ENCODE measurements around the gene MEIOSIN. TPM values are rescaled to one million over a fixed set of nuclear protein-coding genes. Genes with fewer than 3 reads are reported as not detected.

The MEIOSIN gene
- total and polyA plus RNA-seq, 3 donors from 2014 or later, result 9.2 to 13.8 (median 10.4) TPM

DNA sequence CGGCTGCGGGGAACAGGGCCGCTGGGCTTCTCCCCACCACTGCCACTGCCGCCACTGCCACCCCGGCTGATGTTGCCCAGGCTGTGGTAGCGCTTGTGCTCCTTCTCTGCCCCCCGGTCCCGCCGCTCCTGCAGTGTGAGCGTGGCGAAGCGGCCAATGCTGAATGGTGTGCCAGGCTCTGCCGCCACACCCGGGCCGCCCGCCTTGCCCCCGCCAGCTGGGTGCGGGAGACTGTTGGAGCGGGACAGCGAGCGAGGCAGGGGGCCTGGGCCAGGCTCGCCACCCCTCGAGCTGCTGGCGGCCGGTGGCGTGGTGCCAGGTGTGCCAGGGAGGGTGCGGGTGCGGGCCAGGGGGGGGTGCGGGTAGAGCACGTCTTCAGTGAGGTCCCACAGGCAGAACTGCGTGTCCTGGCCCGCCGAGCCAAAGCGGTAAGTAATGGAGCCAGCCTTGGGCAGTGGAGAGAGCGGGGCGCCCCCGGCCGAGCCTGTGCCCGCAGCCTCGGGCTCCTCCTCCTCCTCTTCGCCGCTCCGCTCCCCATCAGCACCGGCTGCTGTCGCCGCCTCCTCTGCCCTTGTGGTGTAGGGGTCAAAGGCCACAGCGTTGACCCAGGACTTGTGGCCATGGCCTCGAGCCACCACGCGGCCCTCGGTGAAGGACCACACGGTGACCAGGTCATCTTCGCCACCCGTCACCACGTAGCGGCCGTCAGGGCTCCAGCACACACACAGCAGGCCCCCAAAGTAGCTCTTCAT lies 52.7 kb downstream of the MEIOSIN start:
- Histone ChIP-seq H3K27ac (no peak overlapping the region), H3K4me3 (no peak overlapping the region), H3K27me3 (no peaks in the 10 kb centered on the region), H3K36me3 (ENCODE audit: low read depth, missing control alignments) (no peaks in the 10 kb centered on the region), H3K9me3 (no peaks in the 10 kb centered on the region), H3K4me1 (peaks cover 18% of the 10 kb centered on the region)
- DNase-seq, result no peak
- 92 to 94% methylated on average over 13 to 57 of the region's 57 CpGs for WGBS, 2 donors
- TF ChIP-seq POLR2A (IDR thresholded peaks at IDR 0.05) (no peak), CTCF (IDR thresholded peaks at IDR 0.05) (no peak)
- intact Hi-C loops (cut with DNase I; ENCODE audit: low total_unique reads), result no loop called here

GRCh38 chr19:45786533-45786894 lies 53.3 kb downstream of the MEIOSIN start:
- no peak overlapping the region for H3K27ac ChIP-seq
- no peak overlapping the region for H3K4me3 ChIP-seq
- H3K36me3 ChIP-seq (ENCODE audit: low read depth, missing control alignments), result no peaks in the 10 kb centered on the region
- peaks cover 21% of the 10 kb centered on the region for H3K4me1 ChIP-seq
- TF ChIP-seq POLR2A (IDR thresholded peaks at IDR 0.05), result no peak
- no peak for DNase-seq
- 94 to 95% methylated on average over 9 to 16 of the region's 21 CpGs for WGBS, 2 donors
- H3K9me3 ChIP-seq, result no peaks in the 10 kb centered on the region
- H3K27me3 ChIP-seq, result no peaks in the 10 kb centered on the region
- intact Hi-C loops (cut with DNase I; ENCODE audit: low total_unique reads), result no loop called here

- 90 to 91% methylated on average over 15 of the region's 15 CpGs for WGBS, 2 donors
- Histone ChIP-seq H3K4me1 (peaks cover 15% of the 10 kb centered on the region), H3K9me3 (no peaks in the 10 kb centered on the region), H3K27ac (no peak overlapping the region), H3K36me3 (ENCODE audit: low read depth, missing control alignments) (no peaks in the 10 kb centered on the region), H3K4me3 (no peak overlapping the region), H3K27me3 (no peaks in the 10 kb centered on the region)
- intact Hi-C loops (cut with DNase I; ENCODE audit: low total_unique reads), result no loop called here
- no peak for DNase-seq
- no peak for TF ChIP-seq POLR2A (IDR thresholded peaks at IDR 0.05)
- no peak for TF ChIP-seq CTCF (IDR thresholded peaks at IDR 0.05)
These were observed 56.0 kb downstream of the MEIOSIN start for GRCh38 chr19:45789035-45789786.

GRCh38 chr19:45790942-45791341 lies 57.7 kb downstream of the MEIOSIN start:
- no peak for DNase-seq
- no peaks in the 10 kb centered on the region for H3K9me3 ChIP-seq
- TF ChIP-seq CTCF (IDR thresholded peaks at IDR 0.05) (no peak), POLR2A (IDR thresholded peaks at IDR 0.05) (no peak)
- H3K4me1 ChIP-seq, result peaks cover 15% of the 10 kb centered on the region
- 82 to 85% methylated on average over 8 of the region's 8 CpGs for WGBS, 2 donors
- no peak overlapping the region for H3K4me3 ChIP-seq
- intact Hi-C loops (cut with DNase I; ENCODE audit: low total_unique reads), result no loop called here
- no peak overlapping the region for H3K27ac ChIP-seq
- no peaks in the 10 kb centered on the region for H3K36me3 ChIP-seq (ENCODE audit: low read depth, missing control alignments)
- no peaks in the 10 kb centered on the region for H3K27me3 ChIP-seq

- H3K27me3 ChIP-seq, result no peaks in the 10 kb centered on the region
- TF ChIP-seq POLR2A (IDR thresholded peaks at IDR 0.05), result no peak
- no peak for TF ChIP-seq CTCF (IDR thresholded peaks at IDR 0.05)
- H3K27ac ChIP-seq, result peak overlapping the region in 1 of 2 donors; percentile 80
- intact Hi-C loops (cut with DNase I; ENCODE audit: low total_unique reads), result no loop called here
- H3K4me3 ChIP-seq, result peak overlapping the region; percentile 52 to 91
- no peaks in the 10 kb centered on the region for H3K36me3 ChIP-seq (ENCODE audit: low read depth, missing control alignments)
- peaks cover 15% of the 10 kb centered on the region for H3K4me1 ChIP-seq
- 3 to 9% methylated on average over 11 to 30 of the region's 31 CpGs for WGBS, 2 donors
- no peaks in the 10 kb centered on the region for H3K9me3 ChIP-seq
- DNase-seq, result no peak
These were observed 58.7 kb downstream of the MEIOSIN start for GRCh38 chr19:45791744-45792469.

All from testis (tissue), 3 donors.